Measurements from ENCODE around the gene SIPA1L3.

Gene SIPA1L3

DNA sequence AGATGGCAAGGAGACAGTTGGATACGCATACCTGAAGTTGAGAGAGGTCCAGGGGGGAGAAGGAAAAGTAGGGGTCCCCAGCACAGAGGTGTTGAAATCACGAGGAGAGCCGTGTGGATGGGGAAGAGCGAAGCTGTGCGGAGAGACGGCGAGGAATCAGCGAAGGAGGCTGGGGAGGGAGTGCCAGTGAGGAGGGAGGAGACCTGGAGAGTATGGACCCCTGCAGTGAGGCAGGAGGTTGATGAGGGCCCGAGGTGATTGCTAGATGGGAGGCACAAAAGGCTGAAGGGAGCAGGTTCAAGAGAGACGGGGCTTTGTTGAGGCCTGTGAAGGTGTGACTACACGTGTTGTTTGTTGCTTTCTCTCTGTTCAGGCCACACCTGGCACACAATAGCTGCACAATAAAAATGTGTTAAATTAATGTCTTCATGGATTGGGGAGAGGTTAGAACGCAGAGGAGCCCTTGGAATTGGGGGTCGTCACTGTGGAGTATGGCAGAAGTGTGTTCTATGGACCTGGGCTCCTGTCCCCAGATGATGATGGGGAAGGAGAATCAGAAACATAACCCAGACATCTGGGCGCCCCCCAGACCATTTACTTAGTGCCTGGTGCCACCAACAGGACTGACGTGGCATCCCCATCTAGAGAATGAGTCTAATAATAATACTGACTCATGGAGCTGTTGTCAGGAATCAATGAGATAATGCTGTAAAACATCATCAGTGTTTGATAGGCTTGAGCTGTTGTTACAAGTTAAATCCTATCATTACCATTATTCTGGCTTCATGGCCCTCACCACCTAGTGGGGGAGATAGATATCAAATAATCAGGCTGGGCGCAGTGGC, 137.5 kb downstream of the SIPA1L3 start:
- Histone ChIP-seq H3K36me3 (ENCODE audit: control insufficient read depth in 2 of 2, insufficient read depth in 1 of 2, low read length in 2 of 2) (peaks cover 0 to 6% of the 10 kb centered on the region in 2 experiments; a peak in 1 of 3 replicates), H3K4me1 (ENCODE audit: control insufficient read depth, insufficient read depth, low read length) (no peaks in the 10 kb centered on the region), H3K9me3 (ENCODE audit: control insufficient read depth, insufficient read depth, low read depth, low read length) (peaks cover 6% of the 10 kb centered on the region), H3K27ac (ENCODE audit: extremely low read depth, low read depth, low read length) (no peak overlapping the region), H3K4me3 (ENCODE audit: low read depth, low read length) (no peak overlapping the region)
- ChIA-PET CTCF (interaction anchor here (0.5 to 5.2 kb wide), 6 partner anchors 41 to 1925 kb away, joined by 3 to 23 read pairs (median 4); no protein-coding TSS in a partner anchor), POLR2A (interaction anchor here (0.6 kb wide), 1 partner anchor 40 kb away, joined by 9 read pairs; no protein-coding TSS in a partner anchor)
- TF ChIP-seq, protein P1, sequence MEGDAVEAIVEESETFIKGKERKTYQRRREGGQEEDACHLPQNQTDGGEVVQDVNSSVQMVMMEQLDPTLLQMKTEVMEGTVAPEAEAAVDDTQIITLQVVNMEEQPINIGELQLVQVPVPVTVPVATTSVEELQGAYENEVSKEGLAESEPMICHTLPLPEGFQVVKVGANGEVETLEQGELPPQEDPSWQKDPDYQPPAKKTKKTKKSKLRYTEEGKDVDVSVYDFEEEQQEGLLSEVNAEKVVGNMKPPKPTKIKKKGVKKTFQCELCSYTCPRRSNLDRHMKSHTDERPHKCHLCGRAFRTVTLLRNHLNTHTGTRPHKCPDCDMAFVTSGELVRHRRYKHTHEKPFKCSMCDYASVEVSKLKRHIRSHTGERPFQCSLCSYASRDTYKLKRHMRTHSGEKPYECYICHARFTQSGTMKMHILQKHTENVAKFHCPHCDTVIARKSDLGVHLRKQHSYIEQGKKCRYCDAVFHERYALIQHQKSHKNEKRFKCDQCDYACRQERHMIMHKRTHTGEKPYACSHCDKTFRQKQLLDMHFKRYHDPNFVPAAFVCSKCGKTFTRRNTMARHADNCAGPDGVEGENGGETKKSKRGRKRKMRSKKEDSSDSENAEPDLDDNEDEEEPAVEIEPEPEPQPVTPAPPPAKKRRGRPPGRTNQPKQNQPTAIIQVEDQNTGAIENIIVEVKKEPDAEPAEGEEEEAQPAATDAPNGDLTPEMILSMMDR (tag by site-specific recombination; IDR thresholded peaks at IDR 0.05), result peak; percentile 35; the same call in 1 of the 2 replicates
- TF ChIP-seq ZNF654 (tag by site-specific recombination; IDR thresholded peaks at IDR 0.05; ENCODE audit: low read depth) (peak; percentile 36), ZNF664 (tag by site-specific recombination; IDR thresholded peaks at IDR 0.05) (peak; percentile 93), BCL11A (tag by site-specific recombination; IDR thresholded peaks at IDR 0.05; ENCODE audit: low read depth) (no peak)

DNA sequence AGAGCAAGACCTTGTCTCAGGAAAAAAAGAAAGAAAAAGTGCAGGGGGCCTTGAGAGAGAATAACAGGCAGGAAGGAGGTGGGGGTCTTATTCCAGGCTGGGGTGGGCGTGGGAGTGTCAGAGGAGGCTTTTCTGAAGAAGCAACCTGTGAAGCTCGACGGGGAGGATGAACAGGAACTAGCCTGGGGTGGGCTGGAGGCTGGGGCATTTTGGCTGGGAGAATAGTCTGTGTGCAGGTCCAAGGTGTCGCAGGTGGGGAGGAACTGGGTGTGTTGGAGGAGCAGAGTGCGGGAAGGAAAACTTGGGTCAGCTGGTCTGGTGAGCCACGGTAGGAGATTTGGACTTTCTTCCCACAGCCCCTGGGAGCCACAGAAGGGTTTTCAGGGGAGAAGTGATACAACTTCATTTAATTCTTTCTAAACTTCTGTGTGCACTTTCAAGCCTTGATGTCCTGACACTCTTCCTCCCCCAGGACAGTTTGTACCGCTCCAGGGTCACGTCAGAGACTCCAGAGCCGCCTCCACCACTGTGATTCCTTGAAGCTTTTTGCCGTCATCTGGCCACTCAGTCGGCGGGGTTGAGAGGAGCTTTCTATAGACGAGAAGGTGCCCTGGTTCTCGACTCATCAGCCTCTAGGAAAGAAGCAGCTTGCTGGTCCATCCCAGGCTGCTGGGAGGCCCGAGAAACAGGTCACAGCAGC, 138.7 kb downstream of the SIPA1L3 start:
- POLR2A ChIA-PET, result no interaction called here
- no peak overlapping the region for H3K4me3 ChIP-seq (ENCODE audit: low read depth, low read length)
- H3K9me3 ChIP-seq (ENCODE audit: control insufficient read depth, insufficient read depth, low read depth, low read length), result peaks cover 6% of the 10 kb centered on the region
- TF ChIP-seq SETDB1 (IDR thresholded peaks at IDR 0.05; ENCODE audit: insufficient read length, low read length) (no peak), REST (tag by site-specific recombination; IDR thresholded peaks at IDR 0.05) (no peak), ZNF530 (tag by site-specific recombination; IDR thresholded peaks at IDR 0.05; ENCODE audit: low read depth) (no peak), YY2 (tag by site-specific recombination; IDR thresholded peaks at IDR 0.05) (no peak), ZNF560 (tag by site-specific recombination; IDR thresholded peaks at IDR 0.05; ENCODE audit: borderline replicate concordance) (no peak), ZNF2 (tag by site-specific recombination; IDR thresholded peaks at IDR 0.05) (no peak), ZNF548 (tag by site-specific recombination; IDR thresholded peaks at IDR 0.05) (no peak), ZFP37 (tag by site-specific recombination; IDR thresholded peaks at IDR 0.05) (no peak), SCRT1 (tag by site-specific recombination; IDR thresholded peaks at IDR 0.05; ENCODE audit: borderline replicate concordance) (no peak), SP2 (tag by site-specific recombination; IDR thresholded peaks at IDR 0.05) (no peak), ZBTB49 (tag by site-specific recombination; IDR thresholded peaks at IDR 0.05; ENCODE audit: low read depth) (no peak), HOXC10 (CRISPR knock-in tag; IDR thresholded peaks at IDR 0.05) (no peak), ZNF701 (tag by site-specific recombination; IDR thresholded peaks at IDR 0.05) (no peak)
- TF ChIP-seq, protein P2, sequence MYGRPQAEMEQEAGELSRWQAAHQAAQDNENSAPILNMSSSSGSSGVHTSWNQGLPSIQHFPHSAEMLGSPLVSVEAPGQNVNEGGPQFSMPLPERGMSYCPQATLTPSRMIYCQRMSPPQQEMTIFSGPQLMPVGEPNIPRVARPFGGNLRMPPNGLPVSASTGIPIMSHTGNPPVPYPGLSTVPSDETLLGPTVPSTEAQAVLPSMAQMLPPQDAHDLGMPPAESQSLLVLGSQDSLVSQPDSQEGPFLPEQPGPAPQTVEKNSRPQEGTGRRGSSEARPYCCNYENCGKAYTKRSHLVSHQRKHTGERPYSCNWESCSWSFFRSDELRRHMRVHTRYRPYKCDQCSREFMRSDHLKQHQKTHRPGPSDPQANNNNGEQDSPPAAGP (tag by site-specific recombination; IDR thresholded peaks at IDR 0.05), result no peak
- TF ChIP-seq, protein P3, sequence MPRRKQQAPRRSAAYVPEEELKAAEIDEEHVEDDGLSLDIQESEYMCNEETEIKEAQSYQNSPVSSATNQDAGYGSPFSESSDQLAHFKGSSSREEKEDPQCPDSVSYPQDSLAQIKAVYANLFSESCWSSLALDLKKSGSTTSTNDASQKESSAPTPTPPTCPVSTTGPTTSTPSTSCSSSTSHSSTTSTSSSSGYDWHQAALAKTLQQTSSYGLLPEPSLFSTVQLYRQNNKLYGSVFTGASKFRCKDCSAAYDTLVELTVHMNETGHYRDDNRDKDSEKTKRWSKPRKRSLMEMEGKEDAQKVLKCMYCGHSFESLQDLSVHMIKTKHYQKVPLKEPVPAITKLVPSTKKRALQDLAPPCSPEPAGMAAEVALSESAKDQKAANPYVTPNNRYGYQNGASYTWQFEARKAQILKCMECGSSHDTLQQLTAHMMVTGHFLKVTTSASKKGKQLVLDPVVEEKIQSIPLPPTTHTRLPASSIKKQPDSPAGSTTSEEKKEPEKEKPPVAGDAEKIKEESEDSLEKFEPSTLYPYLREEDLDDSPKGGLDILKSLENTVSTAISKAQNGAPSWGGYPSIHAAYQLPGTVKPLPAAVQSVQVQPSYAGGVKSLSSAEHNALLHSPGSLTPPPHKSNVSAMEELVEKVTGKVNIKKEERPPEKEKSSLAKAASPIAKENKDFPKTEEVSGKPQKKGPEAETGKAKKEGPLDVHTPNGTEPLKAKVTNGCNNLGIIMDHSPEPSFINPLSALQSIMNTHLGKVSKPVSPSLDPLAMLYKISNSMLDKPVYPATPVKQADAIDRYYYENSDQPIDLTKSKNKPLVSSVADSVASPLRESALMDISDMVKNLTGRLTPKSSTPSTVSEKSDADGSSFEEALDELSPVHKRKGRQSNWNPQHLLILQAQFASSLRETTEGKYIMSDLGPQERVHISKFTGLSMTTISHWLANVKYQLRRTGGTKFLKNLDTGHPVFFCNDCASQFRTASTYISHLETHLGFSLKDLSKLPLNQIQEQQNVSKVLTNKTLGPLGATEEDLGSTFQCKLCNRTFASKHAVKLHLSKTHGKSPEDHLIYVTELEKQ (tag by site-specific recombination; IDR thresholded peaks at IDR 0.05; ENCODE audit: borderline replicate concordance), result no peak
- peaks cover 0 to 12% of the 10 kb centered on the region in 2 experiments; a peak in 1 of 3 replicates for H3K36me3 ChIP-seq (ENCODE audit: control insufficient read depth in 2 of 2, insufficient read depth in 1 of 2, low read length in 2 of 2)
- no peak overlapping the region for H3K27ac ChIP-seq (ENCODE audit: extremely low read depth, low read depth, low read length)
- H3K4me1 ChIP-seq (ENCODE audit: control insufficient read depth, insufficient read depth, low read length), result no peaks in the 10 kb centered on the region
- CTCF ChIA-PET, result interaction anchor here (5.2 kb wide), 1 partner anchor 143 kb away, joined by 23 read pairs; no protein-coding TSS in a partner anchor
